ENCODE measurements around the gene CLHC1.

Gene CLHC1

GRCh38 chr2:55168221-55169154 is 63.6 kb downstream of the CLHC1 start:
- peak; percentile 14 for DNase-seq

GRCh38 chr2:55165626-55166025 is 66.5 kb downstream of the CLHC1 start:
- DNase-seq, result no peak

DNA sequence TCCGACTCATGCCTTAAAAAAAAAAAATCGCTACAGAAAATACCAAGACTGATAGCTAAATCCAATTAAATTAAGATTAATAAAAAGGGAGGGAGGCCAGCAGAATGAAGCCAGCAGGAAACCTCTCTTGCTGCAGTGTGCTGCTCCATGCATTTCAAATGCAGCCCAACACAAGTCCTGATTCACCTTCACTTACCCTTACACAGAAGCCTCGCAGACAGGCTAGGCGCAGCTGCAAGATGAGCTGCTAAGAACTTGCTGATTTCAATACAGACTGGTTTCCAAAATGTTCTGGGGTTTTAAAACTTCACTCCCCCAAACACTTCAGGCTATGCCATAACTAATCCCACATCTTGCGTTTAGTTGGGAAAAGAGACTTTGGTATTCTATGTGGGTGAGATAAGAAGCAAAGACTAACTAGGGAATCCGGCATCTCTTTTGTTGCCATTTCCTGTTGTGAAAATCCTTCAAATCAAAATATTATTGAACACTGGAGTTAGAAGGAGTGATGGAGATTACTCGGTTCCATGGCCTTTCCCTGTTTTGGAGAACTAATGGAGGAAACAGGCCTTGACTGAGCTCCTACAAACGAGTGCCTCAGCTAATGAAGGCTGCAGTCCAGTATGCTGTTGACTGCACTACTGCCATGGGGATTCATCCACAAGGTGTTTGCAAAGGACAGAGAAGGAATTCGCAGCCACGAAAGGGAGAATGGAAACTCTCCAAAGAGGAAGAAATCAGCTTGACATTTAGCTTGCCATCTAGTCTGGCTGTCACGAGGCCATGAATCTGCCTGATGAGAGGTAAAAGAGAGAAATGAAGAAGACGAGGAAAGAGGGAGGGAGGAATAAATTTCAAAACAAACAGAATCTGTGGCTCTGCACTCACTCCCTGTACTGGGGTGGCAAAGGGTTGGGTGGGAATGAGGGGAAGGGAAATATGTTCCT is 67.3 kb downstream of the CLHC1 start:
- no peak for DNase-seq

GRCh38 chr2:55163941-55164390 is 68.1 kb downstream of the CLHC1 start:
- no peak for DNase-seq

DNA sequence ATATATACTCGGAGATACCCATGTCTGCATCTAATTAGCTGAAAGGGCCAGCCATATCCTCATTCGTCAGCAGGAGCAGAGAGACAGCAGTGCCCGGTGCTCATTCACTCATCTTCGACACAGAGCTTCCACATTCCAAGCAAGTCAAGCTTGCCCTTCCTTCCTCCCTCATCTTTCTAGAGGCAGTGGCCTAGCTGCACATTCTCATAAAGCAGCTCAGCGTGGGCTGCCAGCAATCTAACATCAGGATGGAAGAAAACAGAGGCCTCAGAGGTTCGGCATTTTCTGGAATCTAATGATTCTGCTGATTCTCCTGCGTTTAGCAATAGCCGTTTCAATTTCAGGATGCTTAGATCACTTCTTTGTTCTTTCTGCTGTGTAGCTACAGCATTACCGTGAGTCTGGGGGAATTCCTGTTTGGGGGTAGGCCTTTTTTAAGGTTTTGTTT is 68.8 kb downstream of the CLHC1 start:
- no peak for DNase-seq

DNA sequence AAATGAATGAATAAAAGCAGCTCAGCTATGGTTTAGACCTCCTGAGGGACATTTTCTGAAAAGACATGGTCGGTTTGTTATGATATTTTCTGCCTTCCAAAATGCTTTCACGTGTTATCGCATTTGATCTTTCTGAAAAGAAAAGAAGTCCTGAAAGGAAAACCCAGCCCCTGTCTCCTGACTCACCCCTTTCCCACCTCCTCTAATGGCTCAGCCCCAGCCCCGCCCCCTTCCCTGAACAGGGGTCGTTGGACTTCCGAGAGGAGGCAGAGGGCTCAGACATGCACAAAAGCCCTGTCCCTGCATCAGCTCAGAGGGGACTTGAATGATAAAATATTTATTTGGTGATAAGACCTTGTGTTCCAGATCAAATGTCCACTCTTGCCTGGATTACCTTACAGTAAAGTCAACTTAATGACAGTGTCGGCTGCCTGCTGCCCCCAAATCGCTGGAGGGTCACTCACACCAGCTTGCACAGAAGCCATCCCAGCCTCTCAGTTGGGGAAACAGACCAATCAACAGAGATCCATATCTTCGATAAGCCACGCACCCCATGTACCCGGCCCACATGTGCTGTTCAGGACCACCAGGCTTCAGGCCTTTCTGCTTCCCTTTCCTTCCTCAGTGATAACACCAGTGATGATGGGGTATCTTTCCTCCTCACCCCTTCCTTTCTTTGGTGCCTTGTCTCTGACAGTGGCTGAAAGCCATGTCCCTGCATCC is 69.6 kb downstream of the CLHC1 start:
- no peak for DNase-seq

DNA sequence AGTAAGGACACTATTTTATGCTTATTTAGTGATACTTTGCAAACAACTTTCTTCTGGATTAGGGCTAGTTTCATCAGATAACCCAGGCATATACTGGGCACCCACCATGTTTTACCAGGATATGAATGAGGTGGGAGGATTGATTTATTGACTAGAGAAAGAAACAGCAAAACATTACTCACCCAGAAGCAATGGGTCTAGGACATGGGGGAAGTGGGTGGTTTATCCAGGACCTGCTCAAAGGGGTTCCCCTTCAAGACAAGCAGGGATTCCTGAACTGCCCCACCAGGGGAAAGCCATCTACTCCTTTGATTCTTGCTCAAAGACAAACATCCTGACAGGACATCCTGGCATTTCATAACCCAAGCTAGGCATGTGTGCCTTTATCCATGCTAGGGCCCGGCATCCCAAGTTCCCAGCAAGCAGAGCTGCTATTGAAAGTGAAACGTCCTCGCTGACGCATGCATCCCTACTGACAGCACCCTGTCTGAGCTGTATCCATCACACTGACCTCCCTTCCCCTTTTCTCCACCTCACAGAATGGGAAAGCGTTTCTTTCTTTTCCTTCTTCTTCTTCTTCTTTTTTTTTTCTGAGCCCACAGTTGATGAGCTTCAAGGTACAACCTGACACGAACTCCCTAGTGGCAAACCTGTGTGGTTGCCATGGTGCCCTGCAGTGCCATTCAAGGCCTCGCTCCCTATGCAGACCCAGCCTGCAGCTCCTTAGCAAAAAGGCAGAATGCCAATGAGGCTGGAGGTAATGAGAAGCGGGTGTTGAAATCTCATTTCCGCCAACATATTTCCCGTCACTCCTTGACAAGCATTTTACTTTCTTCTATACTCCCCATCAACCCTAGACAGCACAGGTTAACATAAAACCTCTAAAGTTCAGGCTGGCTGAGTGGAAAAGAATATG is 70.5 kb downstream of the CLHC1 start:
- no peak for DNase-seq

DNA sequence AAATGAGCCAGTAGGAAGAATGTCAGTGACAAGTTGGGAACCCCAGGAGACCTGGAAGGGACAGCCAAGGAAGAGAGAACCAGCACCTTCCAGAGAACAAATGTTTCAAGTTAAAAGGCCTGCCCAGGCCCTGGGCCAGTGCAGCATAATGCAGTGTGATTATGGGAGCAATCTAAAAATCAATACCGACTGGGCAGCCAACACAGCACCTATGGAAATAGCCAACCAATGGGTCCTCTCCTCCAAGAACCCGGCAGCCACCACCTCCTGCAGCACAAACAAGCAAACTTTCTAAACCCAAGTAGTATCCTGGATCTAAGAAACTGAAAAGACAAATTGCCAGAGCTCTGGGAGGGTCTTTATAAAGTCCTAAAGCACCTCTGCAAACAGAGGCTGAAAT is 71.7 kb downstream of the CLHC1 start:
- no peak for DNase-seq

GRCh38 chr2:55159752-55160151 is 72.3 kb downstream of the CLHC1 start:
- DNase-seq, result no peak

DNA sequence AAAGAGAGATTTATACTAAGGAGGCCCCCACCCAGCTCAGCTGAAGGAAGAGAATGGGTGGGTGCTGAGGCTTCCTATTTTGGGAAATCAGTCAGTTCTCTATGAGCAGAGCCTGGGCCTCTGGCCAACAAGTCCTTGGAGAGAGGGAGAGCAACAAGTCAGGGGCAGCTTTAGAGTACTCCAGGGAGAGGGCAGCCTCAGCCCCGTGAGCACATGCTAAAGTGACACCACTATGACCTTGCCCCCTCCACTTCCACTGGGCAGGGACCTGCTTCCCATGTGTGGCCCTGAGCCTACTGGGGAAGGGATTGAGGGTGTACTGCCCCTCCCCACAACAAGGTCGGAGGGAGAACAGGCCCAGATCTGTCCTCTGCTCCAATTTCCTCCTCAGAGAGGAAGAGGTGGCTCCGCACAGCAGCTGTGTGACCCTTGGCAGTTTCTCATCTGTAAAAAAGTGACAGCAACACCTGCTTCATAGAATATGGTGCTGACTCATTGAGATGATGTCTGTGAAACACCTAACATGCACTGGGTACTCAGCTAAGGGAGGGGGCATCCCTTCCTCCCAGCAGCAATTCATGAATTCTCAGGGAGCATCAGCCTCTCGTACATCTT is 72.9 kb downstream of the CLHC1 start:
- DNase-seq, result no peak

GRCh38 chr2:55158111-55158814 is 73.8 kb downstream of the CLHC1 start:
- DNase-seq, result no peak

GRCh38 chr2:55157474-55157884 is 74.6 kb downstream of the CLHC1 start:
- DNase-seq, result no peak

GRCh38 chr2:55156984-55157383 is 75.1 kb downstream of the CLHC1 start:
- no peak for DNase-seq

- DNase-seq, result no peak
Observed at GRCh38 chr2:55156326-55156725, 75.8 kb downstream of the CLHC1 start.

- DNase-seq, result no peak
Observed at GRCh38 chr2:55155764-55156281, 76.3 kb downstream of the CLHC1 start.

DNA sequence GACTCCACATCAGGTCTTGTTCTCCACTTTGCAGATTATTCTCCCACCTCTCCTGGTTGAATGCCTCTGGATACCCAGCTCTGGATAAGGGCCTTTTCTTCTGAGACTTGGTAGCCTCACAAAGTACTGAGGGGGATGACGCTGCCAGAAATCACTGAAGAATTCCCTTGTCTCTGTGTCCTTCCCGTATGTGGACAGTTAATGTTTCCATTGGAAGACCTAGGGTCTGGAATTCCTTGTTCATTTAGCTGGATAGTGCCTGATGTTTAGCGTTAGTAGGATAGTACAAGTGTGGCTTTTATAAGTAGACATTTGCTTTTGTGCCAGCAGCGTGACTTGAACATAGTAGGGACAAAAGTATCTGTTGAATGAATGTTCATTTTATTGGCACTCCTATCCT is 76.9 kb downstream of the CLHC1 start:
- DNase-seq, result no peak

DNA sequence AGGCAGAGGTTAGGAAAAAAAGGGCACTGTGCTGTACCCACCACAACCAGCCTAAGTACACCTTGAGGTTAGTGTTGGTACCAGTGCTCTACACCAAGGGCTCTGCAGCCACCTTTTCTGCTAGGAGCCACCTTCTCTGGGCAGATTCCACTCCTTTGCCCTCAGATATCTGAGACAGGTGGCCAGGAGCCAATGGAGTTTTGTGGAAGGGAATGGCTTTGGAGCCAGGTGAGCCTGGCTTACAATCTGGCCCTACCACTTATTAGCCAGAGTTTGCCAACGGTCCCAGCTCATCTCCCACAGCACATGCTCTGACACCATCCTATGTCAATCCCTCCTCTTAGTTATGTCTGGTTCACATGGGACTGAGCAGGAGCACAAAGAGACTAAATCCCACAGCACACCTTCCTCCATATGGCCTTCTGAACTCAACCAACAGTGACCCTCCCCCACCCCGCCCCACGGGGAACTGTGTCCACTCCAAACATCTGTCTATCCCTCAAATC is 77.5 kb downstream of the CLHC1 start:
- no peak for DNase-seq

DNA sequence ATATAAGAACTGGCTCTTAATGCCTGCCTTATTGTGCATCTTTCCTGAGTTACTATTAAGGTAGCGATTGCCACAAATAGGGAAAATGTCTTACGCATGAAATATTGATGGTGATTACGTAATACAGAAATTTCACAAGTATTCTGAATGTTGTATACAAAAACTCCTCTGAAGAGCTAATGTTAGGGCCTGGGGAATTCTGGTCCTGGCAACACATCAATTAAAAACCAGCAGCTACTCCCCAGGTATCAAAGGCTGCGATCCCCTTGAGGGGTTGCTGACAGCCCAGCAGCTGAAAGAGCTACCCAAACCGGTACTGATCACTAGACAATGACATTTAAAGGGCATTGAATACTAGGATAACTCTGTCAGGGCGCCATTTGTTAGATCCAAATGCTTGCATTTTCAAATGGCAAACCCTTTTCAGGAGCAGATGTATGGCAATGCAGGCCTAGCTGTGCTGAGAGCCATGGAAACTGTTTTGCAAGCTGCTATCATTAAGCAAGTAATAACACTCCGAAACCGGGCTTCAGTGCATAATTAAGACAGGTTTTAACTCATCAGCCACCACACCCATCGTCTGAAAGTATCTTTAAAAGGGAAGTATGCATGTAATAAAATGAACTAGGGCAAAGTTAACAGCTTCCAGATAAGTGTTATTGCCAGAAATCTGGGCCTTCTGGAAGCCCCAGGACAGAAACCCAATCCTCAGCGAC is 78.4 kb downstream of the CLHC1 start:
- no peak for DNase-seq

All from activated T-cell treated with anti-CD3 and anti-CD28 coated beads for 4 hours (primary cell).